HS-5 (cell line): ENCODE measurements around the gene LMNA.
"Not testable (repeated sequence)": the region's sequence is repeated elsewhere in the genome, so short reads cannot be mapped to it uniquely, and the experiment has no call there.

Source experiments
- DNase-seq: peaks from one replicate; pipeline ENCODE4 v3.0.0-alpha.2; 2012; ENCODE audit warnings: low read depth

The LMNA gene

DNA sequence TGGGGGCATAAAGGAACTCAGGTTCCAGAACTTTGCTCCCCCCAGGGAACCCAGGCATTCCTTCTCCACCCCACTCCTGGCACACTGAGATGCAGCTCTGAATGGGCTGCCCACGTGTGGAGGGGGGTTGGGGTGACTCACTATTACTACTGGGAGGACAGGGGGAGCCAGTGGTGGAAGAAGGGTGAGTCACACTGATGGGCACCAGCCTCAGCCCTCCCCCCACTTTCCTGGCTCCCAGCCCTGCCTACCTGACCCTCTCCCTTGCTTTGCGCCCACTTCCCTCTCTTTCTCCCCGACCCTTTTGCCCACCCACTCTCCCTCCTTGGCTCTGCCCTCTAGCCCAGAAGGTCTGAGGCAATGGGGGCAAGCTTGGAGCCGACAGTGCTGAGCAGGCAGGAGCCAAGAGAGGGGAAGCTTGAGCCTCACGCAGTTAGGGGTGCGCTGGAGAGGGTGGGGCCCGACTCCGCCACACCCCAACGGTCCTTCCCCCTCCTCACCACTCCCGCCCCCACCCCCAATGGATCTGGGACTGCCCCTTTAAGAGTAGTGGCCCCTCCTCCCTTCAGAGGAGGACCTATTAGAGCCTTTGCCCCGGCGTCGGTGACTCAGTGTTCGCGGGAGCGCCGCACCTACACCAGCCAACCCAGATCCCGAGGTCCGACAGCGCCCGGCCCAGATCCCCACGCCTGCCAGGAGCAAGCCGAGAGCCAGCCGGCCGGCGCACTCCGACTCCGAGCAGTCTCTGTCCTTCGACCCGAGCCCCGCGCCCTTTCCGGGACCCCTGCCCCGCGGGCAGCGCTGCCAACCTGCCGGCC is at the start of gene LMNA:
Gene LMNA, plus strand, starts transcription at position 611 of the 818 bp plus-strand sequence. CDS start 208 bp downstream, outside the sequence.
- peak; percentile 93 for DNase-seq

DNA sequence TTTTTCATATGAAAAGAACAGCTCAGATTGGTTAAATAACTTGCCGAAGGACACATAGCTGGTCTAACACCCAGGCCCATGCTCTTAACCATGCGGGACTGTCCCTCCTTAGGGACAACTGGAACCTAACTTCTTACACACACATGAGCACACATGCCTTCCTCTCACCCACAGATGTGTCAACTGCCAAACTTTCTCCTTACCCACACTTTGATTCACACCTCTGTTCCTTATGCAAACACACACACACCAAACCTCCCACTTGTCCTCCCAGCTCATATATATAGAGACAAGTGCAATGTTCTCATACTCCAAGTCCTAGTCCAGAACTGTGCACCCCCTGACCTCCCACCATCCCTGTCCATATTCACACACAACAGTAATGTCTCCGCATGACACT is 49.3 kb upstream of the LMNA start:
- no peak for DNase-seq

DNA sequence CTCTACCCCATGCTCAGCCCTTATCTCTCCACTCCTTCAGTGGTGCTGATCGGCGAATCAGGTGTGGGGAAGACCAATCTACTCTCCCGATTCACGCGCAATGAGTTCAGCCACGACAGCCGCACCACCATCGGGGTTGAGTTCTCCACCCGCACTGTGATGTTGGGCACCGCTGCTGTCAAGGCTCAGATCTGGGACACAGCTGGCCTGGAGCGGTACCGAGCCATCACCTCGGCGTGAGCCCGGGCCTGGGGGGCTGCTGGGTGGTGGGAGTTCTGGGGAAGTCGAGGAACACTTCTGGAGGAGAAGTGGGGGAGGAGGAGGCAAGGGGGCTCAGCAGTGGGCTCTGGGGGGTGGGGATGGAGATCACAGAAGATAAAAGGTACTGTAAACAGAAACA is 48.6 kb upstream of the LMNA start:
- no peak for DNase-seq

DNA sequence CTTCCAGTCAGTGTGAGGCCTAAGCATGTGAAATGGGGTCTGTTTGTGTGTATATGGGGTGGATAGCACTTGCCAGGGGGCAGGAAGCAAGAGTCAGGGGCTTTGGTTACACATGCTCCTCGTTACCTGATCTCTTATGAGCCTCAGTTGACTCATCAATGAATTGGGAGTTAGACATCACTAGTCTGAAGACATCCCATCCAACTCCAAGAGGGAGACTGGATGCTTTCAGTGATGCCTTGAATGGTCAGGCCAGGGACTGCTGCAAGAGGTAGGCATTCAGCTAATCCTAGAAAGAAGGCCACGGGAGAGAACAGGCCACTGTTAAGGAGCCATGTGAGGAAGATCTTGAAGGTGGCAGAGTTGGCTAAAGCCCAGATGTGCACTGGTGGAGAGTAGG is 47.2 kb upstream of the LMNA start:
- DNase-seq = no peak

DNA sequence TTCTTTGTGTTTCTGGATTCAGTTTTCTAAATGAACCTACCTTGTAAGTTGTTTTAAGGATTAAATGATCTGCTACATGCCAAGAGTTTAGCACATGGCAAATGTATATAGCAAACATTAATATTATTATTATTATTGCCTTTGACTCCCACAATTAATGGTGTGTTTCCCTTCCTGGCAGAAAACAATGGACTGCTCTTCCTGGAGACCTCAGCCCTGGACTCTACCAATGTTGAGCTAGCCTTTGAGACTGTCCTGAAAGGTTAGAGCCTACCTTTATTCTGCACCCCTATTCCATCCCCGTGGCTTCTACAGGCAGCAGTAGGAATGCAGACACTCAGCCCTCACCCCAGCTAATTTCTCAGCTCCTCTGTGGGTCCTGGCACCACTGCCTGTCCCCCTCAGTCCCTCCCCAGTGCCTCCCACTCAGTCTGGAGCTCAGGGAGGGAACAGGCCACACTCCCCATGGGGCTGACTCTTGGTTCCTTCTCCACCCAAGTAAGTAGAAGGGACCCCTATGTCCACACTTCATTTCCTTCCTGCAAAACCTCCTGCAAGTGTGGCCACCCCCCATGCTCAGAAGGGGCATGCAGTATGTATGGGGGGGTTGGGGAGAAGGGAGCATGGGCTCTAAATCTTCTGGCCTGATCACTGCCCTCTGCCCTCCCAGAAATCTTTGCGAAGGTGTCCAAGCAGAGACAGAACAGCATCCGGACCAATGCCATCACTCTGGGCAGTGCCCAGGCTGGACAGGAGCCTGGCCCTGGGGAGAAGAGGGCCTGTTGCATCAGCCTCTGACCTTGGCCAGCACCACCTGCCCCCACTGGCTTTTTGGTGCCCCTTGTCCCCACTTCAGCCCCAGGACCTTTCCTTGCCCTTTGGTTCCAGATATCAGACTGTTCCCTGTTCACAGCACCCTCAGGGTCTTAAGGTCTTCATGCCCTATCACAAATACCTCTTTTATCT is 44.7 kb upstream of the LMNA start:
- DNase-seq = no peak

DNA sequence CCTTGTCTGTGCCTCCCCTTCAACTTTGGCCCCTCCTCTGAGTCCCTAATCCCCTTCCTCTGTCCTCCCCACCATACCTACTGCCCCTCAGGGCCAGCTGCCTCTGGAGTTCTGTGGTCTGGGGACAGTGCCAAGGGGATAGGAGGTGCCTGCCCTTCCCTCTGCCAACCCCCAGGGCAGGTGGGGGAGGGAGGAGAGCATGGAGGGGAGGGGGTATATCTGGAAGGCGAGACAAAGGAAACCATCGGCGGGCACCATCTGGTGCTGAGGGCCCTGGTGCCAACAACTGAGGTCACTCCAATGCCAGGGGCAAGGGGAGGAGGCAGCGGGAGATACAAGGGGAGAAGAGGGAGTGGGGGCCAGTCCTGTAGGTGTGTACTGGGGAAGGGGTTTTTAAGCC is 44.0 kb upstream of the LMNA start:
- no peak for DNase-seq

DNA sequence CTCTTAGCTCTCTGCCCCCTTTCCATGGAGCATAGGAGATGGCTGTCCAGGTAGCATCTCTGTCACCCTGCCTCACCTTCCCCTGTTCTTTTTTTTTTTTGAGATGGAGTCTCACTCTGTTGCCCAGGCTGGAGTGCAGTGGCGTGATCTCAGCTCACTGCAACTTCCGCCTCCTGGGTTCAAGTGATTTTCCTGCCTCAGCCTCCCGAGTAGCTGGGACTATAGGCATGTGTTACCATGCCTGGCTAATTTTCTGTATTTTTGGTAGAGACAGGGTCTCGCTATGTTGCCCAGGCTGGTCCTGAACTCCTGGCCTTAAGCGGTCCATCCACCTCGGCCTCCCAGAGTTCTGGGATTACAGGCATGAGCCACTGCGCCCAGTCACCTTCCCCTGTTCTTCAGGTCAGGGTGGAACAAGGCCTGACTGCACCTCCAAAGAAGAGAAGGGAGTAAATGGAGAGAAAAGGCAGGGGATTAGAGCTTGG is 43.1 kb upstream of the LMNA start:
- DNase-seq = not testable (repeated sequence)

DNA sequence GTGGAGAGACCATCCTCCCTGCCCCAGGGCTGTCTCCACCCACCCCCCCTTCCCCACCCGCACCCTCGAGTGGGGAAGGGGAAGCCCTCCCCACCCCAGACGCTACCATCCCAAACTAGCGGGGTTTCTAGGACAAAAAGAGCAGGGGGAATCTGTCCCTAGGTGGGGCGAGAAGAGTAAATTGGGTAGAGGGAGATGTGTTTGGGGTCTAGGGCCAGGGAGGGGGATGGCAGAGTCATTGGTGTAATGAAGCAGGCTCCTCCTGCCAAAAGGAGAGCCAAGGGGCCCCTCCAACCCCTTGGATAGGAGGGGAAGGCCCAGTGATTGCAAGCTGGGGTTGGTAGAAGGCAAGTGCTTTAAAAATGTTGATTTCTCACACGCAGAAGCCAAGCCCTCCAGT is 42.3 kb upstream of the LMNA start:
- no peak for DNase-seq

DNA sequence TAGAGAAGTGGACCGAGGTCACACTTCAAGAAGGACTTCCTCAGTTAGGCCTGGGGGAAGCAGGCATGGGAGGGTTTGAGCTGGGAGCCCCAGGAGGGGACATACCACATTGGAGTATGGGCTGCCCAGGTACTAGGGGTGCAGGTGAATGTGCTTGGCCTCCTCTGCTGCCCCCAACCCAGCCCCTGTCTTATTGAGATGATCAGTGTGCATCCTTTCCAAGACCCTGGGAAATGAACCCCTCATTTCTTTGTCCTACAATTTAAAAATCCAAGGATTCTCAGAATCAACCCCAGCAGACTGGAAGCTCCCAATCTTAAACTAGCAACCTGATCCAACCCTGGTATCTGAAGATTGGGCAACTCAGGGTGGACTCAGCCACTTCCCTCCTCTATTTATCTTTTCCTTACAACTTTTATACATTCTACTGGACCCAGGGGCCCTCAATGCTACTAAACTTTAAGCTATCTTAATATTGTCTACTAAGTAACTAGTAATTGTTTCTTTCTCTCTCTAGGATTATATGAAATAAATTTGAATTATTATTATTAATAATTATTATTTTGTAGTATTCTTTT is 41.3 kb upstream of the LMNA start:
- DNase-seq = no peak

DNA sequence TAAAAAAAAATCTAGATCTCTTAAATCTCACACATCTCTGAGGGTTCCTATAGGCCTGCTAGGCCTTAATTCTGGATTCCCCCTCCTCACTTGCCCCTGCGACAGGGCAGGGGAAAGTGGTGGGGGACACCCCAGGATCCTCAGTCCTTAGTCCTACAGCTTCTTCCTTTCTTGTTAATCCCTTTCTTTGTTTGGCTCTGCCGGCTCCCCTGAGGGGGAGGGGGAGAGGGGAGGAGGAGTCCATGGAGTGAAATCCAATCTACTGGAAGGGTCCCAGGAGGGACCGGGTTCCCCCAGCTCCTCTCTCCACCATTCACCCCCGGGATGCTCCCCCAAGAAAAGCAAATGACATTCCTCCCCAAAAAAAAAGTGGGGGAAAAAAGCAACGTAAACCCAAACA is 40.8 kb upstream of the LMNA start:
- DNase-seq = no peak

DNA sequence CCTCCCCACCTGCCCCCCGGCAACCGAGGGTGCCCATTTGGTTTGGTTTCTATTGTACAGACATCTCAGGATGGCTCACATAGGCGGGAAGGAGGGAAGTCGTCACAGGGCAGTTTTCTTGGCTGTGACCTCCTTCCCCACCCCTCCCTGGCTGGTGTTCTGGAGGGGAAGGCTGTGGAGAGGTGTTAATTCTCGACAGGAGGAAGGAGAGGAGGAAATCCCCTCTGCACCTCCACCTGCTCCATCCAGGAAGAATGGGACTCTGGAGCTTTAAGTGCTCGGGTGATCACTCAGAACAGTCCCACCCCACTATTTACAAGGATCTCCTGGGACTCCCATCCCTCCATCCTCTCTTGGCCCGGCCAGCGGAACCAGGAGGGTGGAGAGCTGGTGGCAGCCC is 39.9 kb upstream of the LMNA start:
- DNase-seq = no peak

DNA sequence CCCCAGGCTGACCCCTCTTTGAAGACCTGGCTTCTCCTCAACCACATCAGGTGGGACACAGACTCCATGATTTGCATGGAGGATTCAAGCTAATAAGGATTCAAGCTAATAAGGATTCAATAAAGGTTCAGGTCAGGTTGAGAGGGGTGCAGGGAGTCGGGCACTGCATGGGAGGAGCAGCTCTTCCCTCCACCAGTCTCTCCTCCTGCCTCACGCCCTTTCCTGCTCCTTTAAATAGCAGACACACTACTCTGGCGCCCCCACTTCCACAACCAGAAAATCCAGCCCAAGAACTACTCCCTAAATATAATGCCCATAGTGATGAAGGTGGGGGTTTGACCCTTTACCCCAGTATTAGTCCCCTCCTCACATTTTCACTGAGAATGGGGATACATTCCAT is 39.3 kb upstream of the LMNA start:
- DNase-seq = no peak

DNA sequence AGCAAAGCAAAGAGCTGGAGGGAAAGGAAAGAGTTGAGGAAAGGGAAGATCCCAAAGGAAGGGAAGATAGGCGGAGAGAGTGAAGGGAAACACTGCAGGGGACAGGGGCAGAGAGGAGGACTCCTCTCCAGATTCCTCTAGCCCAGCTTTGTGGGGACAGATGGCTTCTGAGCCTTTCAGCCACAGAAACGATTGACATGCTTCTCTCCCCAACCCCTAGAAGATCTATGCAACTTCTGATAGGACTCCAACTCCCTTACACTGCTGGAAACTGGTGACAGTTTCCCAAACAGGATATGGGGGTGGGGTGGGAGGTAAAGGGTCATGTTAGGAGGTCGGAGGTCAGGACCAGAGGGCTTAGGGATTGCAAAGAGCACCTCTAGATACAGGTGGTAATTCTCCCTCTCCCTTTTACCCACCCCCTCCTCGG is 38.7 kb upstream of the LMNA start:
- DNase-seq = no peak

DNA sequence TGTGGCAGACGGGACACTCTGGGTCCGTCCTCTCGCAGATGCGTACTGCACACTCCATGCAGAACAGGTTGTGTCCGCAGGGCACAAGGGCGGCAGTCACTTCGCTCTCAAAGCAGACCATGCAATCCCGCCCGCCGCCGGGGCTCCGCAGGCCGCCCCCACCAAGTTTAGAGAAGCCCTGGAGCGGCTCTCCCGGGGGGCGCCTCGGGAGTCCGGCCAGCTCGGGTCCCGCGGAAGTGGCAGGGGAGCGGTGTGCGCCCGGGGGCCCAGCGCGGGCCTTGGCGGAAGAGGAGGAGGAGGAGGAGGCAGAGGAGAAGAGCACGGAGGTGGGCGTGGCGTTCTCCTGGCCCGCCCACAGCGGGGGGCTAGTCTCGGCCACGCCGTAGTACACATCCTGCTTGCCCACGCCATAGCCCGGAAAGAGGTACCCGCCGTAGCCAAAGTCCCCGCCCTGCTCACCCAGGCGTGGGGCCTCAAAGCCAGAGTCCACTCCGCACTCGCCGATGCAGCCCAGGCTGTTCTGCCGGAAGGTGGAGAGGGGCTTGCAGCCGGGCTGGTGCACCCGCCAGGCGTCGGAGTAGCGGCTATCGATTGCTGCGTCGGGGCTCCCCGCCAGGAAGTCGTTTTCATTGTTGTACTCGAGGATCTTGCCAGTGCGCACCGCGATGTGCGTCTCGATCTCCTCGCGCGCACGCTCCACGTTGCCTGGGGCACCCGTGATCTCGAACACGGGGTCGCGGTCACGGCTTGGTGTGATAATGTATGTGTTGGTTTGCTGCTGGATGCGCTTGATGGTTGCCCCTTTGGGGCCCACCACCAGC is 37.7 kb upstream of the LMNA start:
- DNase-seq = no peak

DNA sequence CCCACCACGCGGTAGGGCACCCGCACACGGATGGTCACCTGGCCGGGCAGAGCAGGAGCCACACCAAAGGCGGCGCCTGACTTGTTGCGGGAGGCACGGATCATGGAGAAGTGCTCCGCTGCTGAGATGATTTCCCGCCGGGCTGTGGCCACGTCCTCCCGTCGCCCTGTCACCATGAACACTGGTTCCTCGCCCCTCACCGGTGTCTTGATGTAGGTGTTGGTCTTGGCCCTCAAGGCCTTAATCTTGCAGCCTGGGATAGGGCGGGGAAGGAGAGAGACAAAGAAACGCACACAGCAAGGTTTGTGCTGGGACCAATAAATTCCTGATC is 37.1 kb upstream of the LMNA start:
- no peak for DNase-seq

DNA sequence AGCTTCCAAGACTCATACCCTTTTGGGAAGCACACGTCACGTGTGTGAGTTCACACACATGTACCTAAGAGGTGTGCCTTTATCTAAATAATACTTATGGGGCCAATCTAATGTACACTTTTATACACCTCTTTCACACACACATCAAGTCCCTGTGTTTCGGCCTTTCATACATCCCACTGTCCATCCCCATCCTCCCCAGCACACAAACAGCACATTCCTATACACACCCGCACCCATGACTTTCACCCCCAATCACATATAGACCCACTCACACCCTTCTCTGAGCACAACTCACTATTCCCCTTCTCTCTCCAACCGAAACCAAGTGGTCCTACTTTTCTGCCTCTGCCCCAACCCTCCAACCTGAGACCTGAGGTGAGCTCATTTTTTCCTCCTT is 35.8 kb upstream of the LMNA start:
- DNase-seq = no peak

DNA sequence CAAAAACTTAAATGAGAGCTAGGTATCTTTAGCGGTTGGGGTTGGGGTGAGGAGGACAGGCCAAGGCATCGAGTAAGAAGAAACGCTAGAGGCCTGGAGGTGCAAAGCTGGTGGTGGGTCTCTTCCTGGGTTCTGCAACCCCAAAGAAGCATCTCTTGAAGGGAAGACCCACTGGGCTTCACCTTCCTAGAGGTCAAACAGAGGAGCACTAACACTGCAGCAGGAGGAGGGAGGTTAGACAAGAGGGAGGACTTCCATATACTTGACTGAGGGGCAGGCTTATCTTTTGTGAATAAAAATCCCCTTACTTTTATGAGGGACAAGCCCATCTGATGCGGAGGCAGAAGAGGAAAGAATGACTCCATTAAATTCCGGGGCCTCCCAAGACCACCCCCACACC is 34.7 kb upstream of the LMNA start:
- DNase-seq = no peak

DNA sequence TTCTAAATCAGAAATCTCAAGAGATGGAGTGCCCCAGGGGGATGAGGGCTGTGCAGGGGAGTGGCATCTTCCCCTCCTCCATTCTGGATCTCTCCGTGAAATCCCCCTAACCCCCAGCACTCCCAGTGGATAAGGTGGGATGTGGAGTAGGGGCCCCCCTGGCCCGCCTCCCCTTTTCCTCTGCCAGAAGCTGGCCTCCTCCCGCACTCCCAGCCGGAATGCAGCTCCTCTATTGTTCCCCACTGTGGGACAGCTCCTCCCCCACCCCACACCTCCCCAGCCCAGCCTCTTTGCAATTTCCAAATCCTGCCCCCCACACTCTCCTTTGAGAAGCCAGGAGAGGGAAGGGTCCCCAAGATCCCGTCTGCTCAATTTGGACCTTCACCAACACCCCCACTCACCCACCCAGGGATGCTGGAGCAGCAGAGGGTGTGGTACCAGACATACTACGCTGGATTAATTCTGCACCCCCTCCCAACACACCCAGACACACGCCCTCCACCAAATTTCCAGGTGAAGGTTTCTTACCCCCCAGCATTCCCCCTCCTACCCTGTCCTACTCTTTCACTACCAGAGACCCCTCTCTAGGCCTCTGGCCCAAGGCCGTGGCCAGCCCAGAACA is 34.2 kb upstream of the LMNA start:
- no peak for DNase-seq

DNA sequence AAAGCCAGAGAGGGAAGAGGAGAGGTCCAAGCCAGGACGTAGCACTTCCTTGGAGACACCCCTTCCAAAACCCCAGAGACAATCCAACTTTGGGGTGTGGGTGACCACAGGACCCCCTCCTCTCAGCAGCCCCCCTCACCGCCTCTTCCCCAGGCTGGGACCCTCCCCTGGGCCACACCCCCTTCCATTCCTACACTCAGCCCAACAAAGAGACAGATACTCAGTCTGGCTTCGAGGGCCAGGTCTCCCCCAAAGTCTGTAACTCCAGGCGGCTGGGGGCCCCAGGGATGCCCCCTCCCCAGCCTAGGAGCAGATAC is 33.7 kb upstream of the LMNA start:
- no peak for DNase-seq

DNA sequence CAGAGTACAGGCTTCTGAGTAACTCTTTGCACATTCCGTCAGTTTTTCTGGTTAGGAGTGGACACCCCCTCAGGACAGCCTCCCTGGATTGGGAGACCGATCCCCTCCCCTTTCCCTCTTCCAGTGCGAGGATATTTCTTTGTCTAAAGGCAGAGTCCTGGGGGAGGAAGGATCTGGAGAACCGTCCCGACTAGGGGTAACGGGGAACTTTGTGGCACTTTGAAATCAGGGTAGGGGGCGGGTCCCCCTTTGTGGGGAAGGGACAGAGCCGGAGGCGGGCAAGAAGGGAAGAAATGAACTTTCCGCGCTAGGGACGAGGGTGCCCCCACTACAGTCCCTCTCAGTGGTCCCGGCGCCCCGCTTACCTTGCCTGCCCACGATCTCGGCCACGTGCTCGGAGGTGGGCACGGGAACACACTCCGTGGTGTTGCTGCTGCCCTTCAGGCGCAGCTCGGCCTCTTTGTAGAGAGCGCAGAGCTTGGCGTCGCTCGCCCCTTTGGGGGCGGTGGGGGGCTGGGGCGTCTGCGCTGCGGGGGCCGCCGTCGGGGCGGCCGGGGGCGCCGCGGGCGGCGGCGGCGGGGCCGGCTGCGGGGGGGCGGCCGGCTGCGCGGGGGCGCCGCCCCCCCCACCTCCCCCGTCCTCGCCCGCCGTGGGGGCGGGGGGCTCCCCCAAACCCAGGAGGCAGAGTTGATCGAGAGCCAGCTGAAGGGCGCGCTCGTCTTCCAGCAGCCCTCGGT is 33.2 kb upstream of the LMNA start:
- no peak for DNase-seq

DNA sequence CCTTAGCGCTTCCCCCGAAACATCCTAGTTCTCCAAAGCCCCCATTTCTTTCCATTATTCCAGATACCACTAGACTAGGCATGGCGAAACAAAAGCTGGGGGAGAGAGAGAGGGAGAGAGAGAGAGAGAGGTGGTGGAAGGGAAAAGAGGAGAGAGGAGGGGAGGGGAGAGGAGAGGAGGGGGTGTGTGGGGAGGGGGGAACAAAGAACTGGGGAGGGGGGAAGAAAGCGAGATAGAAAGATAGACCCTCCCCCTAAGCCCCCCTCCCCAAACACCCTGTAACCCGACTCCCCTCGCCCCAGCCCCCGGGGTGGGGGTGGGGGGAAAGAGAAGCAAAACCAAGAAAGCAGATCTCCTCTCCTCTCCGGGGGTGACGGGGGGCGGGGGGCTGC is 32.6 kb upstream of the LMNA start:
- DNase-seq = no peak
